Measurements from ENCODE around the gene PRKCH. TPM values are rescaled to one million over a fixed set of nuclear protein-coding genes. Genes with fewer than 3 reads are reported as not detected.

PRKCH gene
- total RNA-seq, 4 donors from 2014 or later: 49.5 to 147 (median 59.2) TPM

DNA sequence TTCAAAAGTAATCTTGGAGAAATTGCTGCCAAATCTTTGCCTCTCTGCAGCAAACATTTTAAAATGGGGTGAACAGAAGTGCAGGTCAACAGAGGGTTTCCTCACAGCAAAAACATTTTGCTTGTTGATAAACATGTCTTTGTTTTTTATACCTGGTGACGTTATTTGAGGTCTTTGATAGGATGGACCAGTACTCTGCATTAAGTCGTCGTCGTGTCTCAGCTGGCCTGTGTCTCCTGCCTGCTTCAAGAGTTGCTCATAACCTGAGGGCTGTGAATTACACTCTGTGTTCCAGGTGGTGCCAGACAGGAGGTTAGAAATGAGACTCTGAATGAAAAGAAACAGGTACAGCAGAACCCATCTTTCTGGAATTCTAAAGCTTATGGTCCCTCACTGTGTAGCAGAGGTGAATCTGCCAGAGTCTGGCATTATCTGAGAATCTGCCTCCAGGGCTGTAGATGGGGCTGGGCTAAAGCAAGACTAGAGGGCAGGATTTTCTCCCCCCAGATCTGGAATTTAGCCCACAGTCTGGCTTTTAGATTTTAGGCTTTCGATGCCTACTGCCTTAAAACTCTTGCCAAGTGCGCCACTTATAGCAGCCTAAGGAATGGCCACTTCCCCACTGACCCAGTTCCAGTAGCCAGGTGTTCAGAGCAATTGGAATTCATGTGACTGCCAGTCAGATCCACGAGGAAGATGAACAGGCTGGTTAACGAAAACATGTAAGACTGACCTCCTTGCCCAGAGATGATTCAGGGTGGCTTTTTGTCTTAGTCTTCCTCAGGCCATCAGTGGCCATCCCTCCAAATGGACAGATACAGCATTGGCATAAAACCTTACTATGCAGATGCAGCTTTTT, 161.2 kb downstream of the PRKCH start:
- Histone ChIP-seq H3K4me1 (peaks cover 30% of the 10 kb centered on the region), H3K27ac (no peak overlapping the region), H3K4me3 (no peak overlapping the region), H3K36me3 (peaks cover 10% of the 10 kb centered on the region), H3K9me3 (no peaks in the 10 kb centered on the region), H3K27me3 (no peaks in the 10 kb centered on the region)
- 71% methylated on average over 6 of the region's 8 CpGs for WGBS
- TF ChIP-seq POLR2AphosphoS5 (IDR thresholded peaks at IDR 0.05) (no peak), POLR2A (IDR thresholded peaks at IDR 0.05) (no peak), EP300 (IDR thresholded peaks at IDR 0.05) (no peak)
- TF ChIP-seq, protein P1, sequence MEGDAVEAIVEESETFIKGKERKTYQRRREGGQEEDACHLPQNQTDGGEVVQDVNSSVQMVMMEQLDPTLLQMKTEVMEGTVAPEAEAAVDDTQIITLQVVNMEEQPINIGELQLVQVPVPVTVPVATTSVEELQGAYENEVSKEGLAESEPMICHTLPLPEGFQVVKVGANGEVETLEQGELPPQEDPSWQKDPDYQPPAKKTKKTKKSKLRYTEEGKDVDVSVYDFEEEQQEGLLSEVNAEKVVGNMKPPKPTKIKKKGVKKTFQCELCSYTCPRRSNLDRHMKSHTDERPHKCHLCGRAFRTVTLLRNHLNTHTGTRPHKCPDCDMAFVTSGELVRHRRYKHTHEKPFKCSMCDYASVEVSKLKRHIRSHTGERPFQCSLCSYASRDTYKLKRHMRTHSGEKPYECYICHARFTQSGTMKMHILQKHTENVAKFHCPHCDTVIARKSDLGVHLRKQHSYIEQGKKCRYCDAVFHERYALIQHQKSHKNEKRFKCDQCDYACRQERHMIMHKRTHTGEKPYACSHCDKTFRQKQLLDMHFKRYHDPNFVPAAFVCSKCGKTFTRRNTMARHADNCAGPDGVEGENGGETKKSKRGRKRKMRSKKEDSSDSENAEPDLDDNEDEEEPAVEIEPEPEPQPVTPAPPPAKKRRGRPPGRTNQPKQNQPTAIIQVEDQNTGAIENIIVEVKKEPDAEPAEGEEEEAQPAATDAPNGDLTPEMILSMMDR (IDR thresholded peaks at IDR 0.05): no peak
- DNase-seq (ENCODE audit: low spot score in 2 of 2): no peak

DNA sequence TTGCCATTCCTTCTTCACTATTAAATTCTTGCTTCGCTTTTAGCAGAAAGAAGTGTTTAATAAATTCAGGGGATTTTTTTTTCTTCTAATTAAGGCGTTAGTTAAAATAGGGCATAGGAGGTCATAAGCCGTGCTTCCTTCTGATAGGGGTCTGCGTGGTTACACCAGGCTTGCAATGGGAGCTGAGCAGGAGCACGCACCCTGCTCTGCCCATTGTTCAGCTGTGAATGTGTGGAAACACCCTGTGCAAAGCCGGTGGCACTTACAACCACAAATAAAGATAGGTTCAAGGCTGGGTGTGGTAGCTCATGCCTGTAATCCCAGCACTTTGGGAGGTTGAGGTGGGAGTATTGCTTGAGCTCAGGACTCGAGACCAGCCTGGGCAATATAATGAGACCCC, 162.1 kb downstream of the PRKCH start:
- peaks cover 21% of the 10 kb centered on the region for H3K4me1 ChIP-seq
- 98% methylated on average over 7 of the region's 7 CpGs for WGBS
- no peak overlapping the region for H3K4me3 ChIP-seq
- no peak overlapping the region for H3K27ac ChIP-seq
- no peaks in the 10 kb centered on the region for H3K9me3 ChIP-seq
- no peak for DNase-seq (ENCODE audit: low spot score in 2 of 2)
- no peaks in the 10 kb centered on the region for H3K27me3 ChIP-seq
- TF ChIP-seq, protein P1 (IDR thresholded peaks at IDR 0.05): no peak
- TF ChIP-seq POLR2A (IDR thresholded peaks at IDR 0.05) (no peak), EP300 (IDR thresholded peaks at IDR 0.05) (no peak), POLR2AphosphoS5 (IDR thresholded peaks at IDR 0.05) (no peak)
- H3K36me3 ChIP-seq: peaks cover 10% of the 10 kb centered on the region

DNA sequence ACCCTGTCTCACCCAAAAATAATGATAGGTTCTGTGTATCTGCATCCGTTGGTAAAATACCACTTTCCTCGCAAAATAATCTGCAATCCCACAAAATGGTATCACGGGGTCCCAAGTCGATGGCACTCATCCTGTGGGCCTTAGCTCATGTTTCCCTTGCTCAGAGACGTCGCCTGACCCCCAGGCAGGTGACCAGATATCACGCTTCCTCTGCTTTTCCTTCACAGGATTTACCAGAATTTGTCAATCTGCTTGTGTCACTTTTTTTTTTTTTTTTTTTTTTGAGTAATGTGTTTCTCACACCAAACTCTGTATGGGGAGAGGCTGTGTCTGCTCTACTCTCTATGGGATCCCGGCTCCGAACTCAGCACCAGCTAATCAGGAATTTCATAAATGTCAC, 162.7 kb downstream of the PRKCH start:
- Histone ChIP-seq H3K4me1 (peaks cover 20% of the 10 kb centered on the region), H3K27me3 (no peaks in the 10 kb centered on the region), H3K36me3 (peaks cover 10% of the 10 kb centered on the region), H3K4me3 (no peak overlapping the region), H3K9me3 (no peaks in the 10 kb centered on the region), H3K27ac (no peak overlapping the region)
- no peak for DNase-seq (ENCODE audit: low spot score in 2 of 2)
- TF ChIP-seq POLR2A (IDR thresholded peaks at IDR 0.05) (no peak), EP300 (IDR thresholded peaks at IDR 0.05) (no peak), POLR2AphosphoS5 (IDR thresholded peaks at IDR 0.05) (no peak)
- TF ChIP-seq, protein P1 (IDR thresholded peaks at IDR 0.05): no peak
- 96% methylated on average over 9 of the region's 9 CpGs for WGBS

DNA sequence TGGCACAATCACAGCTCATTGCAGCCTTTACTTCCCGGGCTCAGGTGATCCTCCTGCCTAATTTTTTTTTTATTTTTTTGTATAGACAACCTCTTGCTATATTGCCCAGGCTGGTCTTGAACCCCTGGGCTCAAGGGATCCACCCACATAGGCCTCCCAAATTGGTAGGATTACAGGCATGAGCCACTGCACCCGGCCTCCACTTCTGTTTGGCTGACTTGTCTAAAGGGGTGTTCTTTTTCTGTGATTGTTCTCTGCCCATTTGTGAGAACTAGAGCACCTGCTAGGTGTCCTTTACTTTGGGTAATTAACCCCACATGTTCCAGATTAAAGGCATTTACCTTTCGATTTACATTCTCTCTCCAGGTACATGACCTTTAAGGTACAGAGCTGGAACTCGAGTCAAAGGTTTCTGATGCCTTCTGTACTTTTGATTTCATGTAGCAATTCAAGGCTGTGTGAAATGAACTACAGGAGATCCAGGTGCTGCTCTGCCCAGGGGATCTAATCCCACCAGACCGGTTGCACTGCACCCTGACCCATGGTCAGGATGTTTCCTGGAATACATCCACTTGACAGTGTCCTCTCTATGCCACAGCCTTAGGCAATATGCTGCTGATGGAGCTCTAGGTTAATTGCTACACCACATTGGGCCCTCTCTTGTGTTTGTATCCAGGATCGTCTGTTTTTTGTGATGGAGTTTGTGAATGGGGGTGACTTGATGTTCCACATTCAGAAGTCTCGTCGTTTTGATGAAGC, 163.6 kb downstream of the PRKCH start:
- TF ChIP-seq, protein P1 (IDR thresholded peaks at IDR 0.05): no peak
- TF ChIP-seq POLR2A (IDR thresholded peaks at IDR 0.05): no peak
- H3K27me3 ChIP-seq: no peaks in the 10 kb centered on the region
- no peak overlapping the region for H3K27ac ChIP-seq
- peaks cover 10% of the 10 kb centered on the region for H3K36me3 ChIP-seq
- H3K9me3 ChIP-seq: no peaks in the 10 kb centered on the region
- no peak for DNase-seq (ENCODE audit: low spot score in 2 of 2)
- H3K4me1 ChIP-seq: peaks cover 11% of the 10 kb centered on the region
- 92% methylated on average over 8 of the region's 8 CpGs for WGBS
- H3K4me3 ChIP-seq: no peak overlapping the region

DNA sequence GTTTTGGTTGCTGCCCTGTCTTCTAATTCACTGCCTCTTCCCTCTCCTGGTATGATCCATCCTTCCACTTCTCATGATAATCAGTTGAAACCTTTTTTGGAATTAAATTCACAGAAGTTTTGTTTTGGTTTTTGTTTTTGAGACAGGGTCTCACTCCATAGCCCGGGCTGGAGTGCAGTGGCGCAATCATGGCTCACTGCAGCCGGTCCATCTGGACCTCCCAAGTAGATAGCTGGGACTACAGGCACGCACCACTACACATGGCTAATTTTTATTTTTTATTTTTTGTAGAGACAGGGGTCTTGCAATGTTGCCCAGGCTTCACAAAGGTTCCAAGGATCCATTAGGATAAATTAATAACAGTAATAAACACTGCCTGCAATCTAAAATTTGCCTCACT, 164.3 kb downstream of the PRKCH start:
- H3K9me3 ChIP-seq: no peaks in the 10 kb centered on the region
- peaks cover 6% of the 10 kb centered on the region for H3K4me1 ChIP-seq
- peaks cover 10% of the 10 kb centered on the region for H3K36me3 ChIP-seq
- no peak overlapping the region for H3K4me3 ChIP-seq
- H3K27me3 ChIP-seq: no peaks in the 10 kb centered on the region
- 81% methylated on average over 4 of the region's 4 CpGs for WGBS
- TF ChIP-seq EP300 (IDR thresholded peaks at IDR 0.05) (no peak), POLR2A (IDR thresholded peaks at IDR 0.05) (no peak), POLR2AphosphoS5 (IDR thresholded peaks at IDR 0.05) (no peak)
- TF ChIP-seq, protein P1 (IDR thresholded peaks at IDR 0.05): no peak
- no peak for DNase-seq (ENCODE audit: low spot score in 2 of 2)
- H3K27ac ChIP-seq: no peak overlapping the region
